BJ (cell line): ENCODE data around the gene MRPL39. TPM values are rescaled to one million over a fixed set of nuclear protein-coding genes. Genes with fewer than 3 reads are reported as not detected.

ENCODE experiments used
- CTCF ChIA-PET: fragments of 350-600 bp; formaldehyde crosslinking; extraction: SDS; loops from one replicate; lab custom pipeline; 2021; ENCODE audit warnings: antibody characterized with exemption, inconsistent platforms; lab: Yijun Ruan, JAX
- POLR2A ChIA-PET: fragments of 300-600 bp; sonication (Branson Sonifier 250); formaldehyde crosslinking; extraction: SDS; loops from one replicate; lab custom pipeline; 2021; ENCODE audit warnings: antibody characterized with exemption; lab: Charles Lee
- DNase-seq: peaks from one replicate; pipeline ENCODE4 v3.0.0-alpha.2; 2011; ENCODE audit warnings: low read depth
- H3K27me3 ChIP-seq: 2 replicates; pipeline ENCODE4 v1.6.0; 2011; ENCODE audit warnings: low read length; ENCODE audit not compliant: control insufficient read depth, insufficient read depth
- H3K36me3 ChIP-seq: 2 replicates; pipeline ENCODE4 v1.5.1; 2011; ENCODE audit warnings: low read length; ENCODE audit not compliant: control insufficient read depth, insufficient read depth
- H3K4me3 ChIP-seq: 2 replicates; pipeline ENCODE4 v1.5.1; 2011; ENCODE audit warnings: low read depth, mild to moderate bottlenecking, control low read depth, low read length
- polyA plus RNA-seq: library from polyadenylated mRNA; depleted of rRNA; stranded (reverse); fragments of >200 nt; gene quantifications from 2 replicates; pipeline ENCODE4 v1.2.3, GENCODE V29; 2011
- TF ChIP-seq, protein P1 (sequence below): IDR thresholded peaks from 2 replicates; pipeline ENCODE4 v1.5.1; 2011; ENCODE audit warnings: low read depth, mild to moderate bottlenecking, control low read depth, inconsistent platforms, low read length, moderate library complexity; ENCODE audit not compliant: insufficient read depth

Gene MRPL39
- polyA plus RNA-seq, 1 experiment = 11.6 TPM

DNA sequence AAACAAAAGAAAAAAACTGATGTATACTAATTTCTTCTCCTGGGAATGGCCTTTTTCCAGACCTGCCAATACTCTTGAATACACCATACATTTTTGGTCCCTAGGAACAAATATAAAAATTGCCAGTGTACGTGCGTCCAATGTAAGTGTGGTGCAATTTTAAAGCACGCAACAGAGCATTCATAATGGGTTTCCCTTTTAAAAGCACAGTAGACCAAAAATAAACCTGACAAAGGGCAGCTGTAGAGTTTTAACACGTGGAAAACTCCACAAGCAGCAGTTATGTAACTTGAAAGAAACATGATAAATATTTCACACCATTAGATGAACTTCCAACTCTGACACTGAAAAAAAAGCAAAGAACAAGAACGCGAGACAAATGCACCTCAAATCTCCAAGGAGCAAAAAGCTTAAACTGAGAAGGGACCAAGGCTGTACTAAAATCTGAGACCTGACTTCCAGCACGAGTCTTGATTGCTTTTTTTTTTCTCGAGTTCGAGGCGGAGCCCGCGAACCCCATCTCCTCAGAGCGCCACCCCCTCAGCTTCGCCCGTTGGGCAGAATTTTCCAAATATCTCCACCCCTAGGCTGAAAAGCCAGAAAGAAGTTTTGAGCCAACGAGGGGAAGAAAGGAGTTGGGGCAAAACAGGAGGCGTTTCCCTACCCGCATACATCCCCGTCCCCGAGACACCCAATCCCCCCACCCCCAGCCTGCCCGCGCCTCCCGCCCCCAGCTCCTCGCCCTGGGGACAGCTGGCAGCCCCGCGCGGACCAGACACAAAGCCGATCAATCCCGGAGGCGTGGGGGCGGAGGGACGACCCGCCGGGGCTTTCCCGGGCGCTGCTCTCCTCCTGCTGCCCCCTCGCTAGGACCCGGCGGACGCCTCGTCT, 31.6 kb upstream of the MRPL39 start, which contains the start of gene JAM2:
TSS of gene JAM2 (plus strand) at position 599 of the 891 bp plus-strand sequence. CDS start 564 bp downstream, outside the sequence.
- Histone ChIP-seq H3K4me3 (peak within 1 kb of the TSS; percentile 43), H3K27me3 (peaks cover 9% of the 10 kb centered on the region), H3K36me3 (no peaks in the 10 kb centered on the region)
- CTCF ChIA-PET = interaction anchor here (0.6 to 2.4 kb wide), 3 partner anchors 11 to 1200 kb away, joined by 3 to 15 read pairs (median 6); no protein-coding TSS in a partner anchor
- POLR2A ChIA-PET = no interaction called here
- TF ChIP-seq, protein P1, sequence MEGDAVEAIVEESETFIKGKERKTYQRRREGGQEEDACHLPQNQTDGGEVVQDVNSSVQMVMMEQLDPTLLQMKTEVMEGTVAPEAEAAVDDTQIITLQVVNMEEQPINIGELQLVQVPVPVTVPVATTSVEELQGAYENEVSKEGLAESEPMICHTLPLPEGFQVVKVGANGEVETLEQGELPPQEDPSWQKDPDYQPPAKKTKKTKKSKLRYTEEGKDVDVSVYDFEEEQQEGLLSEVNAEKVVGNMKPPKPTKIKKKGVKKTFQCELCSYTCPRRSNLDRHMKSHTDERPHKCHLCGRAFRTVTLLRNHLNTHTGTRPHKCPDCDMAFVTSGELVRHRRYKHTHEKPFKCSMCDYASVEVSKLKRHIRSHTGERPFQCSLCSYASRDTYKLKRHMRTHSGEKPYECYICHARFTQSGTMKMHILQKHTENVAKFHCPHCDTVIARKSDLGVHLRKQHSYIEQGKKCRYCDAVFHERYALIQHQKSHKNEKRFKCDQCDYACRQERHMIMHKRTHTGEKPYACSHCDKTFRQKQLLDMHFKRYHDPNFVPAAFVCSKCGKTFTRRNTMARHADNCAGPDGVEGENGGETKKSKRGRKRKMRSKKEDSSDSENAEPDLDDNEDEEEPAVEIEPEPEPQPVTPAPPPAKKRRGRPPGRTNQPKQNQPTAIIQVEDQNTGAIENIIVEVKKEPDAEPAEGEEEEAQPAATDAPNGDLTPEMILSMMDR = no peak
- DNase-seq = no peak

DNA sequence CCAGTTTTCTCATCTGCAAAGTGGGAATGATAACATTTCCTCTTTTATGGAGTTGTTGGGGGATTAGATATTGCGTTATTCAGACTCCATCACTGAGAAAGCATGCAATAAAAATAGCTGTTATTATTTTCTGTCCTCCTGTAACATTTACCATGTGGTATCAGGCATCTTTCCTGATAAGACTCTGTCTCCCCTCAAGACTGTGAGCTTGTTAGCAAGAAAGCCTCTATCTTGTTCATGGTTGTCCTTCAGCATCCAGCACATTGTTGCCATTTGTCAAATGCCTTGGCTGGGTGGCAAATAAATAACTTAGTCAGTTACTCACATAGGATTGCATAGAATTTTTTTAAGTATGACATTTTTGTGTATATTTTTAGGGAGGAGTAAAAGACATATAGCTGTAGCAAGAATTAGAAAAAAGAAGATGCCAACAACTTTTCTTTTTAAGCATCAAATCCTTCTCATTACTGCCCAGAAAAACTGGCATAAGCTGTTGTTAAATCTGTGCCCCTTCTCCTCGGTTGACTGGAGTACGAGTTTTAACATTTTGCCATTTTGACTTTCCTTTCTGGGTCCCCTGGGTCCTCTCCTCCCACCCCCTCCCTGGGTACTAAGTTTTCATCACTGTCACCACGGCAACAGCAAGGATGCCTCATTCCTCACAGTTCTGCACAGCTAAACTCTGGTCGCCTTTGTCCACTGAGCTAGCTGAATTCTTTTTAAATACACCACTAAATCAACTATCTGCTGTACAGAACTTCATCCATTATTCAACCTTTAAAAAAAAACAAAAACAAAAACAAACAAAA, 30.8 kb upstream of the MRPL39 start:
- no peak overlapping the region for H3K4me3 ChIP-seq
- ChIA-PET CTCF (interaction anchor here (0.6 to 2.4 kb wide), 3 partner anchors 11 to 1200 kb away, joined by 3 to 15 read pairs (median 4); partner anchors contain the start of gene MRPL39), POLR2A (no interaction called here)
- peaks cover 9% of the 10 kb centered on the region for H3K27me3 ChIP-seq
- TF ChIP-seq, protein P1 = no peak
- no peak for DNase-seq
- no peaks in the 10 kb centered on the region for H3K36me3 ChIP-seq

DNA sequence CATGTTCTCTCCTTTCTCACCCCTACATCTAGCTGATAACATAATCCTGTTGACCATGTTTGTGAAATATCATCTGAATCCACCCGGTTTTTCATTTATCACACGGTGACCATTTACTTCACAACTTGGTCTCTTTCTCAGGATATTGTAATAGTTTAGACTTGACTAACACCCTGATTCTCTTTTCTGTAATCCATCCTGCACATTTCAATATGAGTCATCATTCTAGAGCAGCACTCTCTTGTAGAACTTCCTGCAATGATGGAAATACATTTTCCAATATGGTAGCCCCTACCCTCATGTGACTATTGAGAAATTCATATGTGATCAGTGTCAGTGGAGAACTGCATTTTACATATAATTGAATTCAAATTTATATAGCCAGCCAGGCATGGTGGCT, 29.4 kb upstream of the MRPL39 start:
- TF ChIP-seq, protein P1 = no peak
- Histone ChIP-seq H3K27me3 (peaks cover 9% of the 10 kb centered on the region), H3K4me3 (no peak overlapping the region), H3K36me3 (no peaks in the 10 kb centered on the region)
- DNase-seq = no peak
- ChIA-PET CTCF (interaction anchor here (0.8 to 2.4 kb wide), 3 partner anchors 9 to 72 kb away, joined by 3 to 15 read pairs (median 4); partner anchors contain the start of gene MRPL39), POLR2A (no interaction called here)

DNA sequence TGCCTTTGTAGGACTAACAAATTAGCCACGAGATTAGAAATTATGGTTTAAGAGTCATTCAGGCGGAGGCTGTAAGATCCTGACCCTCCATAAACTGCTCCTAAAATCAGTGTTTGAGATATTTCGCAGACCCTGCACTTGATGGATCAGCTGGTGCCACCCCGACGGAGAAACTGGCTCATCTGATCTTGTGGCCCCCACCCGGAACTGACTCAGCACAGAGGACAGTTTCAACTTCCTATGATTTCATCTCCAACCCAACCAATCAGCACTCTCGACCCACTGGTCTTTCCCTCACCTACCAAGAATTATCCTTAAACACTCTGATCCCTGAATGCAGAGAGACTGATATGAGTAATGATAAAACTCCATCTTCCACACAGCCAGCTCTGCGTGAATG, 28.0 kb upstream of the MRPL39 start:
- ChIA-PET POLR2A (no interaction called here), CTCF (interaction anchor here (0.6 kb wide), 1 partner anchor 223 kb away, joined by 3 read pairs; no protein-coding TSS in a partner anchor)
- TF ChIP-seq, protein P1 = no peak
- Histone ChIP-seq H3K36me3 (no peaks in the 10 kb centered on the region), H3K27me3 (peaks cover 7% of the 10 kb centered on the region), H3K4me3 (no peak overlapping the region)
- DNase-seq = no peak
